Activated T-helper 17 cell treated with anti-CD3 and anti-CD28 coated beads, Interleukin-2, amount 50 U/mL, for 72 hours (primary cell): ENCODE measurements around the gene LYZ. TPM values are rescaled to one million over a fixed set of nuclear protein-coding genes. Genes with fewer than 3 reads are reported as not detected.

Source experiments
- ATAC-seq: fragments of 150-1000 bp; cut with Tn5 transposase; replicated peaks from 2 replicates; pipeline ENCODE4 v1.10.0; 2021; ENCODE audit warnings: mild to moderate bottlenecking, moderate library complexity
- H3K27ac Mint-ChIP-seq: one replicate; pipeline ENCODE4 v1.8.0; 2022; ENCODE audit warnings: mixed read lengths
- H3K27me3 Mint-ChIP-seq: one replicate; pipeline ENCODE4 v1.8.0; 2022; ENCODE audit warnings: mixed read lengths
- H3K36me3 Mint-ChIP-seq: one replicate; pipeline ENCODE4 v1.8.0; 2022; ENCODE audit warnings: low read depth, mild to moderate bottlenecking, mixed read lengths
- H3K4me1 Mint-ChIP-seq: one replicate; pipeline ENCODE4 v1.8.0; 2022; ENCODE audit warnings: mixed read lengths
- H3K4me3 Mint-ChIP-seq: one replicate; pipeline ENCODE4 v1.8.0; 2022; ENCODE audit warnings: mild to moderate bottlenecking, mixed read lengths
- H3K9me3 Mint-ChIP-seq: one replicate; pipeline ENCODE4 v1.8.0; 2022; ENCODE audit warnings: mixed read lengths
- total RNA-seq, 2 donors: library from RNA; stranded (reverse); gene quantifications; one replicate each; pipeline ENCODE4 v1.2.3, GENCODE V29; 2022

Gene LYZ
- total RNA-seq, 2 donors from 2014 or later: 0.26 TPM; not detected in 1

DNA sequence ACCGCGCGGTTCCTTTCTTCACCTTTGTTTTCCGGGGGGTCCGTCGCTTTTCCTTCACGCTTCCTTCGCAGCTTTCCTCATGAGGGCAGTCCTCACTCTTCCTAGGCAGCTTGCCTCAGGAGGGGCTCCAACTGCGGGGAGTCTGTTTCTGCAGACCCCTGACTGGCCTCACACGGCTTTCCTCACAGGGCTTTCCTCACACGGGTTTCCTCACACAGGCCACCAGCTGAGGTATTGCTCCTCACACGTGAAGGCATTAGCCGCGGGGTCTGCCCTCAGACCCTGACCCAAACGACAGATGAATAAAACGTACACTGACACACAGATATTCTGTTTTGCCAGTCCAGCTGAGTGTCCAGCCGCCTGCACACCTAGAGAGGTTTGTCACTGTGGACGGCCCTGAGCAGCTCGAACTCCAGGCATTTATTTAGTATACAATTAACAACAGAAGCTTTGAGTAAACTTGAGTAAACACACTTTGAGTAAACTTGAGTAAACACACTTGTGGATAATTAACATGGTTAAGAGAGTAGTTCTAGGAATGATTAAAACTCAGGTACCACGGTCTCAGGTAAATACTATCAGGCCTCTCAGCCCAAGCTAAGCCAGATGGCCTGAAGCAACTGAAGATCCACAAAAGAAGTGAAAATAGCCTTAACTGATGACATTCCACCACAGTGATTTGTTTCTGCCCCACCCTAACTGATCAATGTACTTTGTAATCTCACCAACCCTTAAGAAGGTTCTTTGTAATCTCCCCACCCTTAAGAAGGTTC is 16.1 kb upstream of the LYZ start:
- Mint-ChIP-seq H3K36me3 (no peaks in the 10 kb centered on the region), H3K4me1 (peaks cover 23% of the 10 kb centered on the region), H3K27ac (peak overlapping the region; percentile 81), H3K27me3 (no peaks in the 10 kb centered on the region), H3K4me3 (peak overlapping the region; percentile 96), H3K9me3 (no peaks in the 10 kb centered on the region)
- ATAC-seq: no peak

DNA sequence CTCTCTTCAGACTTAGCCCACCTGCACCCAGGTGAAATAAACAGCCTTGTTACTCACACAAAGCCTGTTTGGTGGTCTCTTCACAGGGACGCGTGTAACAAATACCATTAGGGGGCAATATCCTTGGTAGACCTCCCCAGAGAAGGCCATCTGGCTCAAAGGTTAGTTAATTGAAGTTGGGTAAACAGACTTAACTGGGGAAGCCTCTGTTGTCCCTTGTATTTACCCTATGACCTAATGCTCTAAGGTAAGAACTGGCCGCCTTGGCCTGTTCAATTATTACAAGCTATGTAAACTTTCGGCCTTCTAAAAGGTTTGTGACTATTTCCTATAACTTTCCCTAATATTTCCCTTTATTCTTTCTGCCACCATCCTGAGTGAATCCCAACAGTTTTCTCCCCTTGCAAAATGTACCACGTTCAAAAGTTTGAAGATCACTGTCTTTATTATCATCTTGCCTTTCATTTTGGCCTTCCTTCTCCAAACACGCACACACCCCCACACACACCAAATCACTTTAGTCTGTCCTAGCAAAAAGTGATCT is 15.3 kb upstream of the LYZ start:
- peaks cover 23% of the 10 kb centered on the region for H3K4me1 Mint-ChIP-seq
- H3K36me3 Mint-ChIP-seq: no peaks in the 10 kb centered on the region
- H3K27ac Mint-ChIP-seq: peak overlapping the region; percentile 68
- peak overlapping the region; percentile 96 for H3K4me3 Mint-ChIP-seq
- no peaks in the 10 kb centered on the region for H3K9me3 Mint-ChIP-seq
- ATAC-seq: no peak
- H3K27me3 Mint-ChIP-seq: no peaks in the 10 kb centered on the region

DNA sequence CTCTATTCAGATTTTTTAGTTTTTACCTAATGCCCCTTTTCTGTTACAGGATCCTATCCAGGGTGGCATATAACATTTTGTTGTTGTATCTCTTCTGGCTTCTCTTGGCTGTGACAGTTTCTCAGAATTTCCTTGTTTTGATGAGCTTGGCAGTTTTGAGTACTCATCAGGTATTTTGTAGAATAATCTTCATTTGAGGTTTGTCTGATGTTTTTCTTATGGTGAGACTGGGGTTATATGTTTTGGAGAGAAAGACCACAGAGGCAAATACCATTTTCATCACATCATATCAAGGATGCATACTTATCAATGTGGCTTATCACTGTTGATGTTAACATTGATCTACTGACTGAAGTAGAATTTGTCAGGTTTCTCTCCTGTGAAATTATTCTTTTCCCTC is 14.0 kb upstream of the LYZ start:
- no peaks in the 10 kb centered on the region for H3K36me3 Mint-ChIP-seq
- no peak for ATAC-seq
- H3K4me1 Mint-ChIP-seq: peaks cover 19% of the 10 kb centered on the region
- peak overlapping the region; percentile 2 for H3K27ac Mint-ChIP-seq
- no peak overlapping the region for H3K4me3 Mint-ChIP-seq
- no peaks in the 10 kb centered on the region for H3K27me3 Mint-ChIP-seq
- H3K9me3 Mint-ChIP-seq: no peaks in the 10 kb centered on the region

DNA sequence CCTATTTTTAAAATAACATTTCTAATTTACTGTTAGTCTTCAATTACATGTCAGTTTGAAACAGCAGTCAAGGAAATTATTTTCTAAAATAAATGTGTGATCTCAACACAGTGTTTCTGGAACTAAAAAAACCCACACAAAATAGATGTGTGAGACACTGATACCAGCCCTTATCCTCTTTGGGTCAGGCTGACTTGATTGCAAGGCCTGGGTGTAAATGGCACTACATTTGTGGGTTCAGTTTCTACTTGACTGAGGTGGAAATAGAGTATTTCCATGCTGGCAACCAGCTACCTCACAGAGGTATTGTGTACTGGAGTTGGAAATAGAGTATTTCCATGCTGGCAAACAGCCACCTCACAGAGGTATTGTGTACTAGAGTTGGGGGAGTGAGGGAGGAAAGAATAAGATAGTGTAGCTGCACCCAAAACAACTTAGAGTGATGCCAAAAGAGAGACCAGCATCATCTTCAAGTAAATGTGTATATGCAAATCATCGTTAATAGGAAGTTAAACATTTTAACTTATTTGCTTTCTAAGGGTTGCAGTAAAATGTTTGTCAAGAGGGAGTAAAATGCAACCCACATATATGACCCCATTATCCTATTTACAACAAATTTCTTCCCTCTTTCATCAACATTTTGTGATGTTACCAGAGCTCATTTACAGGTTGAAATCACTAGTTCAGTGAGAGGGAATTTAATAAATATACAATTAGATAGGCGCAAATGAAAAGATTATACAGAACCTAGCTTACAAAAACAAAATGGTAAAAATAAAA is 10.7 kb upstream of the LYZ start:
- Mint-ChIP-seq H3K27me3 (no peaks in the 10 kb centered on the region), H3K36me3 (no peaks in the 10 kb centered on the region), H3K4me3 (no peak overlapping the region), H3K9me3 (no peaks in the 10 kb centered on the region), H3K27ac (no peak overlapping the region), H3K4me1 (peaks cover 4% of the 10 kb centered on the region)
- peak; percentile 7 for ATAC-seq

DNA sequence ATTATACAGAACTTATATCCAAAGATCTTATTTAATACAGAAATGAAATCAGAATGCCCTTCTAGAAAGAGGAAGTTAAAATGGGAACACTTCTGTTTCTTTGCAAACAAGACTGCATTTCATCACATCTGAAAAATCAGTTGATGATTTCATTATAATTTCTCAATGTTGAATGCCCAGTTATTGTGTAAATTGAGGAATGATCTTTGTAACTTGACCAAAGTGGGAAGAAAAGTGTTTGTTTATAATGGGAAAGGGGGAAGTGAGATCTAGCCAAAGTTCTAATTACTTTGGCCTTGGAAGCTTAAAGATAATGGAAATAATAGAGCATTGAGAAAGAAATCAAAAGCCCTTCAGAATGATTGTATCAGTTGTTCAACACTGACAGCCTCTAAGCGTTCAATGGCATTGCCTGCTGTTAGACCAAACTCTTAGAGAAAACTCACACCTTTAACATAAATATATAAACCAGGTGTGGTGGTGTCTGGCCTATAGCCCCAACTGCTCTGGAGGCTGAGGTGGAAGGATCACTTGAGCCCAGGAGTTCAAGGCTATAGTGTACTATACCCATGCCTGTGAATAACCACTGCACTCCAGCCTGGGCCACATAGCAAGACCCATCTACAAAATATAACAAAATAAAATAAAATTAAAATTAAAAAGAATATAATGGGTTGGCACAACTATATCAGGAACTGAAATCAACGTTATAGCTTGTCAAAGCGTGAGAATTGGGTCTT is 9.9 kb upstream of the LYZ start:
- ATAC-seq: no peak
- H3K4me3 Mint-ChIP-seq: no peak overlapping the region

DNA sequence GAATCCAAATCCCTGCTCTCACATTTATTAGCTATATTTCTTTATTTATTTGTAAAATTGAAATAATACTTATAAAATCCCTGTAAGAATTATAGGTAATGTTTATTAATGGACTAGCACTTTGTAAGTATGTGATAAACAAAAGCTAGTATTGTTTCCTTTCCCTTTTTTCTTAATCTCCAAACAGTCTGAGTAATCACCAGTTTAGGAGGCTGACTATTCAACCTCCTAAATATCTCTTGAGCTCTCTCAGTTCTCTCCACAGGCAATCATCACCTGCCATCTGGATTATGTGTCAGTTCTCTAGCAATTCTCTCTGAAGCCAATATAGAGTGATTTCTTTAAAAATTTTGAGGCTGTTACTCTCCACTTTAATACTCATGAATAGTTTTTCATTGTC is 9.2 kb upstream of the LYZ start:
- no peaks in the 10 kb centered on the region for H3K27me3 Mint-ChIP-seq

More for the DNA sequence above, 9.9 kb upstream of the LYZ start:
- Mint-ChIP-seq H3K27me3 (no peaks in the 10 kb centered on the region), H3K9me3 (no peaks in the 10 kb centered on the region), H3K36me3 (no peaks in the 10 kb centered on the region), H3K27ac (no peak overlapping the region), H3K4me1 (peaks cover 4% of the 10 kb centered on the region)

DNA sequence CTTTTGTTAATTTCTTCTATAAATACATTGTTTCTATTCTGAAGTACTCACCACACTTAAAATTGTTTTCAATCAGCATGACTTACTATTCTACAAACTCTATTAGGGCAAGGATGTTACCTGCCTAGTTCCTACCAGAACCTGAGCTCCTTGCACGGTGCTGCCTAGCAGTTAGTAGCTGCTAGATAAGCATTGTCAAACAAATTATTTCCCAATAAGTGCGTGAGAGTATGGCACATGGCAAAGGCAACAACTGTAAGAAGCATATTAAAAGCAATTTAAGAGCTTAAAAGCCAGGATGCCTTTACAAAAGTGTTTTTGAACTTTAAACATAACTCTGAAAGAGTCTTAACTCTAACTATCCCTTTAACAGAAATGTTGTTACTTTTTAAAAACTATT is 8.2 kb upstream of the LYZ start:
- ATAC-seq: no peak
- Mint-ChIP-seq H3K4me1 (no peaks in the 10 kb centered on the region), H3K27ac (no peak overlapping the region), H3K36me3 (no peaks in the 10 kb centered on the region), H3K9me3 (no peaks in the 10 kb centered on the region), H3K27me3 (no peaks in the 10 kb centered on the region), H3K4me3 (no peak overlapping the region)

More for the DNA sequence above, 9.2 kb upstream of the LYZ start:
- no peak for ATAC-seq
- H3K4me3 Mint-ChIP-seq: no peak overlapping the region
- H3K36me3 Mint-ChIP-seq: no peaks in the 10 kb centered on the region
- H3K27ac Mint-ChIP-seq: no peak overlapping the region
- H3K4me1 Mint-ChIP-seq: peaks cover 4% of the 10 kb centered on the region
- H3K9me3 Mint-ChIP-seq: no peaks in the 10 kb centered on the region

DNA sequence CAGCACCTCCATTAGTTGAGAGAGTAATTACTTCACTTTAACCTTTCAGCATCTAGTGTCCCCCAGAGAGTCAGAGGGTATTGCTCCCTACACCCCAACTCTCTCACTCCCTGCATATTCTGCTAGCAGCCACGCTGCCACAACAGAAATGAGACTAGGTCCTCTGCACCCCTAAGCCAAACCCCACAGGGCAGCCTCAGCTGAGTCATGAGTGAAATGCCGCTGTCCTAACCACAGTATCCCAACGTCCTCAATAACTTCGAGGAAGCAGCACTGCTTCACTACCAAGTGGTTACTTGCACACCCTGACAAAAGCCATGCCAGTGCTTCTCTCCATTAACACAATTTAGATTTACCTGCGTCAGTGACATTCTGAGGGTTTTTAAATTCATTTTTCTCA is 6.9 kb upstream of the LYZ start:
- Mint-ChIP-seq H3K9me3 (no peaks in the 10 kb centered on the region), H3K4me3 (no peak overlapping the region), H3K27me3 (no peaks in the 10 kb centered on the region), H3K4me1 (no peaks in the 10 kb centered on the region), H3K36me3 (no peaks in the 10 kb centered on the region), H3K27ac (no peak overlapping the region)
- no peak for ATAC-seq

DNA sequence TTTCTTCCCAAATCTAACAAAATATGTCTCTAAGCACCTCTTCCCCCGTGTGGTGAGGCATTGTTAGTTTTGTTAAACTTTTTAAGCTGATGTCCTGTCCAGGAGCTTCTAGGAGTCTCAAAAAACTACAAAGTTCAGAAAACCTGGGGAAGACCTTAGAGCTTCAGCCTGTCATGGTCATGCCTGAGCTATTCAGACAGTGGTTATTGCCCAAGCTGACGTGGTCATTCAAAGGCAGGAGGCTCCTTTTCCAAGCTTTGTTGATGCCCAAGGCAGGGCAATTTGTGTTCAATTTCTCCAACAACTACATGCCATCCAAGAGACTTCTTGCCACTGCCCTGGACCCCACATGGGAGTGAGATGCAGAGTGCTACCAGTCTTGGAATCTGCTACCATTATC is 5.8 kb upstream of the LYZ start:
- H3K4me1 Mint-ChIP-seq: no peaks in the 10 kb centered on the region
- no peaks in the 10 kb centered on the region for H3K36me3 Mint-ChIP-seq
- ATAC-seq: no peak
- H3K9me3 Mint-ChIP-seq: no peaks in the 10 kb centered on the region
- no peaks in the 10 kb centered on the region for H3K27me3 Mint-ChIP-seq
- H3K27ac Mint-ChIP-seq: no peak overlapping the region
- H3K4me3 Mint-ChIP-seq: no peak overlapping the region

DNA sequence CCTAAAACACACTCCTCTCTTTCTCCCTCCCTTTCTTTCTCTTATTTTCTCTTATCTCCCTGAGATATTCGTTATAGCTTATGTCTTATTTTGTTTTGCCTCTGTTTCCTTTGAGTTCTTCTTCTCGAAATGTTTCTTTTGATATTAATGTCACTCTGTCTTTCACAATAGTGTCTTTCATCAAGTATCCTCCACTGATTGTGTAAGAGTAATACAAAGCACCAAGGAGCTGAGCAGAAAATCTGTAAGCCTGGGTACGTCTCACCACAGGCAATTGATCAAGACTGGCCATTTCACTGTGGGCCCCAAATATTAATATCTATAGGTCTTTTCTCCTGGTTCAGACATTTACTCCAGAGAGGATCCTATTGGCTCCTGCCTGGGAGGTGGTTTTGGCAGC is 4.8 kb upstream of the LYZ start:
- no peak for ATAC-seq

DNA sequence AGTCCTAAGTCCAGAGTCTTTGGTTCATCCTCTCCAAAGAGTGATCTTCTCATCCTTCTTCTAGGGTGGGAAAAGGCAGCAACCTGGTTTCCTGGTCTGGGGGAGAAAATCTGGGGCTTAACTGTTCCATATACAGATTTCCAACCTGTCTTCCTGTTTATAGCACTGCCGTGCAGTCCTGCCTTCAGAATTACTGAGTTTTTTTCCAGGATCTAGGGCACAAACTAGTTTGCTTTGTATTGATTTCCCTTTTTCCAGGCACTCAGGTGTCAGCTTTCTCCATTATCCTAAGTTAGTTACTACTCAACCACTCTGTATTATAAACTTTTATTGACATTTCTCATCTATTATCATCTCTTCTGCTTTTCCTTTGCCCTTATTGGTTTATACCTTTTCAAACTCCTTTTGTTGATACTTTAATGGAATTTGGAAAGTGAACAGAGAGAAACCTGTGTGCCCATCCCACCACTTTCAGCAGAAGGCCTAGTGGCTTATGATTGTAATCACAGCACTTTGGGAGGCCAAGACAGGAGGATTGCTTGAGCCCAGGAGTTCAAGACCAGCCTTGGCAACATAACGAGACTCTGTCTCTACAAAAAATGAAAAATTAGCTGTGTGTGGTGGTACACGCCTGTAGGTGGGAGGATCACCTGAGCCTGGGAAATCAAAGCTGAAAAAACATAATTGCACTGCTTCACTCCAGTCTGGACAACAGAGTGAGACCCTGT is 4.1 kb upstream of the LYZ start:
- Mint-ChIP-seq H3K27ac (no peak overlapping the region), H3K4me3 (no peak overlapping the region), H3K36me3 (no peaks in the 10 kb centered on the region), H3K9me3 (no peaks in the 10 kb centered on the region), H3K27me3 (no peaks in the 10 kb centered on the region), H3K4me1 (no peaks in the 10 kb centered on the region)
- ATAC-seq: no peak

More for the DNA sequence above, 4.8 kb upstream of the LYZ start:
- Mint-ChIP-seq H3K27ac (no peak overlapping the region), H3K27me3 (no peaks in the 10 kb centered on the region), H3K36me3 (no peaks in the 10 kb centered on the region), H3K4me1 (no peaks in the 10 kb centered on the region), H3K4me3 (no peak overlapping the region), H3K9me3 (no peaks in the 10 kb centered on the region)

DNA sequence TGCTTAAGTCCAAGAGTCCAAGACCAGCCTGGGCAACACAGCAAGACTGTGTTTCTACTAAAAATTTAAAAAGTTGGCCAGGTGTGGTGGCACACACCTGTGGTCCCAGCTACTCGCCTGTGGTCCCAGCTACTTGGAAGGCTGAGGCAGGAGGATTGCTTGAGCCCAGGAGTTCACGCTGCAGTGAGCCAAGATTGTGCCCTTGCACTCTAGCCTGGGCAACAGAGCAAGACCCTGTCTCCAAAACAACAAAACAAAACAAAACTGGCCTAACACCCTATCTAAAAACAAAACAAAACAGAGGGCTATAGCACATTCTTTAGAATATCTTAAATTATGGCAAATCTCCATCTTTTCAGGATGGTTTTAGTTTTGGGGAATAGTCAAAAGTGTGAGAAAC is 3.1 kb upstream of the LYZ start:
- H3K9me3 Mint-ChIP-seq: no peaks in the 10 kb centered on the region

DNA sequence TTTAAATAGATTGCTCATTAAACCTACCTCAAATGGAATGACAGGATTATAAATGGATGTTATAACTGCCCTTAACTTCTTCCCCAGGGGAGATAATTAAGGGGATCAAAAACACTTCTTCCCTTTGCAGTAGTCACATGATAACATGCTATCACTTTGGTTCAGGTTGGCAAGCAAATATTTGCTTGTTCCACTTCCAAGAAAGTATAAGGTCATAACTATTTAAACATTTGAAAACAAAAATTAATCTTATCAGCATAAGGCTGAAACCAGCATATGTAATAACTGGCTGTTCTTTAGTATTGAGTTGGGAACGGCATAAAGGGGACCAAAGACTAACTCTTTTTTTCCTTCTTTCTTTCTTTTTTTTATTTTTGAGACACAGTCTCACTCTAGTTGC is 2.4 kb upstream of the LYZ start:
- Mint-ChIP-seq H3K9me3 (no peaks in the 10 kb centered on the region), H3K27me3 (no peaks in the 10 kb centered on the region)
- no peak for ATAC-seq

More for the DNA sequence above, 3.1 kb upstream of the LYZ start:
- Mint-ChIP-seq H3K27ac (no peak overlapping the region), H3K4me3 (no peak overlapping the region), H3K36me3 (no peaks in the 10 kb centered on the region), H3K27me3 (no peaks in the 10 kb centered on the region), H3K4me1 (no peaks in the 10 kb centered on the region)
- no peak for ATAC-seq

More for the DNA sequence above, 2.4 kb upstream of the LYZ start:
- H3K4me1 Mint-ChIP-seq: no peaks in the 10 kb centered on the region
- H3K36me3 Mint-ChIP-seq: no peaks in the 10 kb centered on the region
- H3K4me3 Mint-ChIP-seq: no peak overlapping the region
- H3K27ac Mint-ChIP-seq: no peak overlapping the region
